Urinary bladder (tissue), 4 donors: ENCODE data around the gene PMF1. TPM values are rescaled to one million over a fixed set of nuclear protein-coding genes. Genes with fewer than 3 reads are reported as not detected.
A peak's percentile ranks its signal among the peaks of the same experiment; 100 is the strongest.

Experiments
- DNase-seq: peaks from one replicate; pipeline ENCODE4 v3.0.0-alpha.2; 2015; ENCODE audit errors: extremely low spot score
- H3K27ac ChIP-seq: one replicate; pipeline ENCODE4 v1.5.1; 2013; ENCODE audit warnings: low read depth, mild to moderate bottlenecking, moderate library complexity
- H3K36me3 ChIP-seq: one replicate; pipeline ENCODE4 v1.6.1; 2013; ENCODE audit warnings: mild to moderate bottlenecking, moderate library complexity; ENCODE audit not compliant: insufficient read depth
- H3K4me1 ChIP-seq: one replicate; pipeline ENCODE4 v1.6.1; 2013; ENCODE audit warnings: mild to moderate bottlenecking, moderate library complexity; ENCODE audit not compliant: insufficient read depth
- H3K4me3 ChIP-seq: one replicate; pipeline ENCODE4 v1.5.1; 2013; ENCODE audit warnings: low read depth, low read length
- WGBS: extraction: QIAGEN DNeasy Blood & Tissue Kit; methylation state at CpG from one replicate; pipeline ENCODE4 v1.1.7; 2013; 5-methylcytosine and 5-hydroxymethylcytosine counted together
- polyA plus RNA-seq: library from polyadenylated mRNA; stranded (reverse); fragments of 200-250 nt; gene quantifications from one replicate; pipeline ENCODE4 v1.2.3, GENCODE V29; 2013
- total RNA-seq: library from RNA; depleted of rRNA; stranded (reverse); fragments of >200 nt; gene quantifications from one replicate; pipeline ENCODE4 v1.2.3, GENCODE V29; 2014
- donor health status: healthy with polysubstance abuse.
- donor health status: healthy.

The PMF1 gene
- total and polyA plus RNA-seq, 2 donors: 36.9 to 65.6 TPM

DNA sequence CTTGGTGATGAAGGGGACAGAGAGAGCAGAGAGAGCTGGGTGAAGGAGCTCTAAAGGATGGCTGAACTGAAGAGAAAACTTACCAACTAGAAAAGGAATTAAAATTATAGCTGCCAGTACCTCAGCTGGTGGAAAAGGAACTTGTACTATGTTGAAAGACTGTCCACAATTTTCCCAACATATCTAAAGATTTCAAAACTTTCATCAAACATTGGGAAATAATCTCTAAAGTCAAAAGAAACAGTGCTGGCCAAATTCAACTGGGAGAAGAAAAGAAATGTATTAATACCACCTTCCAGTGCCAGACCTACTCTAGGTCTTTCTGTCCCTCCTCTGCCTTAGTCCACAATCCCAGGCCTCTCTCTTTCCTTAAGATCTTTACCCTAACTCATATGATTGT, 63.7 kb downstream of the PMF1 start:
- Histone ChIP-seq H3K27ac (no peak overlapping the region), H3K4me3 (no peak overlapping the region), H3K36me3 (peaks cover 10% of the 10 kb centered on the region), H3K4me1 (no peaks in the 10 kb centered on the region)
- no peak for DNase-seq

DNA sequence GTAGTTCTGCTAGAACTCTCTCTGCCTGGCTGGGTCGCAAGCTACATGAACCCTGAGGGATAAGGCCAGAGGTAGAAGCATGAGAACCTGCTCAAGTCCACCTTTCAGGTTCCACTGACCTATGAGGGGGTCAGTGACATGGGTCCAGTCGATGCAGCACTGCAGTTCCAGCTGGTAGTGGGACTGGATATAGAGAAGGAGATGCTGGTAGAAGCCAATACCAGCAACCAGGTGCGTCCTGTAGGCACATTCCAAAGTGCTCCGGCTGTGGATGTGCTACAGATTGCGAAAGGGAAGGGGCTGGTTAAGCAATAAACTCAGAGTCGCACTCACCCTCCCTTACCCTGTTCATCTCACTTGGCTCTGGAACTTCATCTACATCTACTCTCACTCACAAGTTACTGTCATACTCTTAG, 64.2 kb downstream of the PMF1 start:
- DNase-seq: no peak
- Histone ChIP-seq H3K4me1 (no peaks in the 10 kb centered on the region), H3K27ac (no peak overlapping the region), H3K4me3 (no peak overlapping the region), H3K36me3 (peaks cover 10% of the 10 kb centered on the region)
- 87% methylated on average over 6 of the region's 6 CpGs for WGBS

DNA sequence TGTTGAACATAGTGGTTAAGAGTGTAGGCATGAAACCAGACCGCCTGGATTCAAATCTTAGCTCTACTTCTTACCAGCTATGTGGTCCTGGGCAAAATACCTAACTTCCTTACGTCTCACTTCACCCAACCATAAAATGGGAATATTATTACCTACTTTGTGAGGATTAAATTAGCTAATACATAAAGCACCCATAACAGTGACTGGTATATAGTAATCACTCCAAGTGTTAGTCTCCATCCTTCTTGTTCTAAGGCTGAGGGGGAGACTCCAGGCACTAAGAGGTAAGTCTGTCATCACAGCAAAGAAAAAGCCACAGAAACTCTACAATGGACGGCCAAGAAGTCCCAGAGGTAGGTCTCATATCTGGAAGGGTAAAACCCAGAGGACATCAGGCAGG, 67.0 kb downstream of the PMF1 start:
- H3K27ac ChIP-seq: no peak overlapping the region
- no peaks in the 10 kb centered on the region for H3K36me3 ChIP-seq
- 91% methylated on average over 3 of the region's 3 CpGs for WGBS
- no peaks in the 10 kb centered on the region for H3K4me1 ChIP-seq
- no peak overlapping the region for H3K4me3 ChIP-seq
- no peak for DNase-seq

DNA sequence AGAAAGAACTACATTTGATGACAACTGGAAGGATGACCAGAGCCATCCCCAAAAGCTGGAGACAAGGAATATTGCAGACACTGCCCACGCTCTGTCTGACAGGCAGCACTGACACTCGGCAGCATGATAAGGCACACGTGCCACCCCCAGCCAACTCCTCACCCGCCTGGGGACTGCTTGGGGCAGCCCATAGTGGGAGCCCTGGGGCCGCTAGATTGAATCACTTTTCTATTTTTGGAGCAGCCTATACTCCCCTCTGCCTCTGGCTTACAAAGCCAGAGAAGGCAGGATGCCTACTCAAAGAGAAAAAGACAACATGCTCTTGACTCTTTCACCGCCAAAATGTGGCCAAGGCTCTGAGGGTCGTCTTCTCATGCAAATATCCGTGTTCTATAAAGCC, 68.5 kb downstream of the PMF1 start:
- WGBS: 17% methylated on average over 8 of the region's 8 CpGs
- no peak overlapping the region for H3K4me3 ChIP-seq
- no peak for DNase-seq
- H3K4me1 ChIP-seq: no peaks in the 10 kb centered on the region
- H3K27ac ChIP-seq: no peak overlapping the region
- no peaks in the 10 kb centered on the region for H3K36me3 ChIP-seq

DNA sequence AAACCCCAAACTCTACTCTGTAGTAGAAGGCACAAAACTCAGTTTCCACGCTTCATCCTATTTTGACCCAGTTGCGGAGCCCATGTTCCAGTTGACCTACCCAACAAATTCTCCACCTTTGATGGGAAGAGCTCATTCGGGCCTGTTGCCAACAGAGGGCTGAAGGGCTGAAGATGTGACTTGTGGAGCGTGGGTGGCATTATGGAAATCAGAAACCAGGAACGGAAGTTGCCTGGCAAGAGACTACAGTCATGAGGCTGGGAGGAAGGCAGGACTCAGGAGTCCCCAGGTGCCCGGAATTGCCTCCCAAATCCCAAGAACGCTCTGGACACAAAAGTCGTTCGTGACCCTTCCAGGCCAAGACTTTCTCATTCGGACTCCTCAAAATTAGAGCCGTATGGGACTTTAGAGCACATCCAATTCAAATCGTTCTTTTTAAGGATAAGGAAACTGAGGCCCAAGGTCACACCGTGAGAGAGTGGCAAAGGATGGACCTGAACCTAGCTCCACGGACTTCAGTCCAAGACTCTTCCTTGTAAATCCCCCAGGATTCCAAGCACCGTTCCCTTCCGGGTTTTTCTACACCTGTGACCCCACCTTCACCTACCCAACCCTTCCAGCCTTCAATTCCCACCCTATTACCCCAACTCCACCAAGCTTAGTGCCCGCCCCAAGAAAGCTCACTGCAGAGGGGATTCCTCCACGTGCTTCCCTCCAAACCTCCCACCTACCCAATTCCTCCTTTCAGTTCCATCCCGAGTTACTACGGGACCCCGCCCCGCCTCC, 69.1 kb downstream of the PMF1 start:
- peak overlapping the region; percentile 91 for H3K4me3 ChIP-seq
- peak overlapping the region; percentile 44 for H3K27ac ChIP-seq
- no peaks in the 10 kb centered on the region for H3K36me3 ChIP-seq
- DNase-seq: no peak
- 9% methylated on average over 22 of the region's 22 CpGs for WGBS
- no peaks in the 10 kb centered on the region for H3K4me1 ChIP-seq

DNA sequence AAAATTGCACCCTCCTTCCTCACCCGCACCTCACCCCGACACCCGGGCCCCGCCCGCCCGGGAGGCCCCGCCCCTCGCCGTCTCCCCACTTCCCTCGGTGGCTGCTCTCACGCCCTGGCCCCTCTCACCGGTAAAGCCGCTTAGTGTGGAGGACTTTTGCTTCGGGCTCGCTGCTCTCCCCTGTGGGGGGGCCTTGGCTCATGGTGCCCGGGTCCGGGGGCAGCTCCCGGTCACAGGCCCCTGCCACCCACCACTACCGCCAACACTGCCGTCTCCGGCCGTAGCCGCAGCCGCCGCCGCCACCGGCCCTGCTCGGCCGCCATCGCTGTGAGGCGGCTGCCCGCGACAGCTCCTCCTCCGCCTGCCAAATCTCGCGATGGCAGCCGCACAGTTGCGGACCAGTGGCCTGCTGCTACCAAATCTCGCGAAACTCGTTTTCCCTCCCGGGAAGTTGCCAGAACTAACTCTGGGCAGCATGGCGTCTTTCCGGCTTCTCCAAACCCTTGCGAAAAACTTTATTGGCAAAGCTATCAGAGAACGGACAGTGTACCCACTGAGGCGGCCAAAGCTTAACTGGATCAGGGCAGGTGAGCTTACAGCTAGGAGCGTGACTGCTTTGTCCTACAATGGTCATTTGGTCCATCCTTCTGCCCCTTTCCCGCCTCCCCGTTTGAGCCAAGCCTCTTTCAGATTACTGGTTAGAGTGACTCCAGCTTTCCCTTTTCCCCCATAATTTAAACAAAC, 69.8 kb downstream of the PMF1 start, which contains the start of gene SMG5:
Gene SMG5 (minus strand): TSS at position 347 of the 744 bp plus-strand sequence. CDS start 145 bp downstream, at position 202.
- DNase-seq: peak; percentile 98
- under 1% methylated on average over 50 of the region's 50 CpGs for WGBS
- no peaks in the 10 kb centered on the region for H3K36me3 ChIP-seq
- H3K4me3 ChIP-seq: peak within 1 kb of the TSS; percentile 91
- H3K27ac ChIP-seq: peak within 1 kb of the TSS; percentile 93
- H3K4me1 ChIP-seq: no peaks in the 10 kb centered on the region

DNA sequence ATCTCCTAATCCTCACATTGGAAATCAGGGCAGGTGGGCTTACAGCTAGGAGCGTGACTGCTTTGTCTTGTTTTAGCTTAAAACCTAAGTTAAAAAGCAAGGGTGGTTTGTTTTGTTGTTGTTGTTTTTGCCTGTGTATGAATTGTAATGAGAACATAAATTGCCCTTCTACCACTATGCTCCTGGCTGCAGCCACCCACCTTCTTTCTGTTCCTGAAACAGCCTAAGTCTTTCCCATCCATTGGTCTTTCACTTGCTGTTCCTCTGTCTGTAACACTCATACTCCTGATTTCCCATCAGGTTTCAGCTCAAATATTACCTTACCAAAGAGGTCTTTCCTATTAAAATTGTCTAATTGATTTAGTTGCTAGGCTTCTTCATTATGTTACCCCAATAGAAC, 70.7 kb downstream of the PMF1 start:
- H3K4me3 ChIP-seq: peak overlapping the region; percentile 91
- no peak for DNase-seq
- WGBS: 83% methylated on average over 1 of the region's 1 CpG
- H3K36me3 ChIP-seq: no peaks in the 10 kb centered on the region
- H3K4me1 ChIP-seq: no peaks in the 10 kb centered on the region
- no peak overlapping the region for H3K27ac ChIP-seq

DNA sequence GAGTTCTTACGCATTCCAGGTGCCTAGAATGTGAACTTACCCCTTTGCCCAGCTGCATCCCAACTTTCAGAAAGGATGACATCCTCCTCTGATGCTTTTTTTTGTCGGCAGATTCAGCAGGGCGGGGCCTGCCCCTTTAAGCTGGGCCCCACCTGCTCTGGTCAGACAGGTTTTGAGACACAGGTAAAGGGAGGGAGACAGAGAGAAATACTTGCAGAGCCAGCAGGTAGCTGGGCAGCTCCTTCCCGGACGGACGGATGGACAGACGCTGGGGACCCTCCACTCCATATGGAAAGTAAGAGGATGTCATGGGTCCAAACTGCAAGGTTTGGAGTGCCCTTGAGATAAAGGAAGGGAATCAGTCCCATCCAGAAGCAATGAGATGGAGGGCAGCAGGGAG, 71.3 kb downstream of the PMF1 start, which contains the start of gene TMEM79:
Gene TMEM79 (plus strand): TSS at position 214 of the 400 bp plus-strand sequence. CDS start 902 bp downstream, outside the sequence.
- 85% methylated on average over 7 of the region's 7 CpGs for WGBS
- Histone ChIP-seq H3K4me3 (peak within 1 kb of the TSS; percentile 91), H3K4me1 (no peaks in the 10 kb centered on the region), H3K36me3 (no peaks in the 10 kb centered on the region), H3K27ac (peak within 1 kb of the TSS; percentile 5)
- DNase-seq: no peak

DNA sequence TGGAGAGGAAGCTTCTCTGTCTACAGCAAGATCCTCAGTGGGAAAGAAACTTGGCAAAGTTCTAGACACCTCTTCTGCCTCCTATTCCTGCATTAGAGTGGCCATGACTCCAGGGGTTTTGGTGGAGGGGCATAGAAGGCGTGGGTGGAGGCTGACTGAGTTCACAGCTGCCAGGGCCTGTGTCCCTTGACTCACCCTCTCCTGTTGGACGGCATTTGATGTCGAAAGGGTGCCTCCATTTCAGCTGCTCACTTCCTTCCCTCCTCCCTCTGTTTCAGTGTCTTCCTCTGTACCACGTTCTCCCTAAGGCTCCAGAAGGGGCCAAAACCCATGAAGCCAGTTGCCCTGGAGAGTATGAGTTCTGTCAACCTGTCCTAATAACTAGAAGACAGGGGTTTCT, 72.0 kb downstream of the PMF1 start:
- Histone ChIP-seq H3K4me1 (no peaks in the 10 kb centered on the region), H3K27ac (no peak overlapping the region), H3K36me3 (no peaks in the 10 kb centered on the region), H3K4me3 (no peak overlapping the region)
- 77% methylated on average over 4 of the region's 4 CpGs for WGBS
- DNase-seq: no peak

DNA sequence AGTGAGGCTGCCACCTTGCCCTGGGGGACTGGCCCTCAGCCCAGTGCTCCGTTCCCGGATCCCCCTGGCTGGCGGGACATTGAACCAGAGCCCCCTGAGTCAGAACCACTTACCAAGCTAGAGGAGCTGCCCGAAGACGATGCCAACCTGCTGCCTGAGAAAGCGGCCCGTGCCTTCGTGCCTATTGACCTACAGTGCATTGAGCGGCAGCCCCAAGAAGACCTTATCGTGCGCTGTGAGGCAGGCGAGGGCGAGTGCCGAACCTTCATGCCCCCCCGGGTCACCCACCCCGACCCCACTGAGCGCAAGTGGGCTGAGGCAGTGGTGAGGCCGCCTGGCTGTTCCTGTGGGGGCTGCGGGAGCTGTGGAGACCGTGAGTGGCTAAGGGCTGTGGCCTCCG, 72.6 kb downstream of the PMF1 start:
- WGBS: 95% methylated on average over 21 of the region's 21 CpGs
- H3K27ac ChIP-seq: no peak overlapping the region
- no peaks in the 10 kb centered on the region for H3K4me1 ChIP-seq
- H3K36me3 ChIP-seq: no peaks in the 10 kb centered on the region
- no peak for DNase-seq
- no peak overlapping the region for H3K4me3 ChIP-seq

DNA sequence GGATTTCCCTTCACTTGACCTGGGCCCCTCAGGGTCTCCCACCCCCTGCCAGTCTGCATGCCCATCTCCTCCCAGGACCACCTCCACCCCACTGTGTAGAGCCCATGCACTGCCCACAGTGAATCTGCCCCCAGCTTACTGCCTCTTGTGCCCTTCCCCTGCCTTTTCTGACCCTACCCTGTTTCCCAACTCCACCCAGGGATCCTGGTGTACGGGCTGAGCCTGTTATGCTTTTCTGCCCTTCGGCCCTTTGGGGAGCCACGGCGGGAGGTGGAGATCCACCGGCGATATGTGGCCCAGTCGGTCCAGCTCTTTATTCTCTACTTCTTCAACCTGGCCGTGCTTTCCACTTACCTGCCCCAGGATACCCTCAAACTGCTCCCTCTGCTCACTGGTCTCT, 73.3 kb downstream of the PMF1 start:
- H3K36me3 ChIP-seq: no peaks in the 10 kb centered on the region
- no peaks in the 10 kb centered on the region for H3K4me1 ChIP-seq
- WGBS: 96% methylated on average over 8 of the region's 8 CpGs
- H3K27ac ChIP-seq: no peak overlapping the region
- no peak overlapping the region for H3K4me3 ChIP-seq
- DNase-seq: no peak
